Endothelial cell of coronary artery (primary cell): Measurements from ENCODE around the gene ZNF846. TPM values are rescaled to one million over a fixed set of nuclear protein-coding genes. Genes with fewer than 3 reads are reported as not detected.

Experiments used
- total RNA-seq: library from RNA; depleted of rRNA; stranded (reverse); fragments of >200 nt; gene quantifications from 2 replicates; pipeline ENCODE4 v1.2.3, GENCODE V29; 2014

ZNF846 gene
- 5.7 and 7.8 TPM in 2 replicates for total RNA-seq

GRCh38 chr19:9768175-9769112 lies at the start of gene ZNF846:
ZNF846 (minus strand) TSS chr19:9768738; CDS start chr19:9764950, 3,788 bp downstream.

Other genes starting within 250 kb of the ZNF846 start
- 17.0 and 18.6 TPM in 2 replicates for gene ZNF426, start 230.1 kb downstream of the ZNF846 start, total RNA-seq
- 34.4 and 41.8 TPM in 2 replicates for gene ZNF121, start 184.2 kb downstream of the ZNF846 start, total RNA-seq
- 27.2 and 50.5 TPM in 2 replicates for gene ZNF561, start 147.5 kb downstream of the ZNF846 start, total RNA-seq
- 17.3 and 27.2 TPM in 2 replicates for gene ZNF562, start 93.6 kb downstream of the ZNF846 start, total RNA-seq
- gene FBXL12, start 50.3 kb upstream of the ZNF846 start, total RNA-seq = 7.4 and 9.3 TPM in 2 replicates
- gene UBL5, start 59.2 kb upstream of the ZNF846 start, total RNA-seq = 169 and 257 TPM in 2 replicates
- gene PIN1, start 66.6 kb upstream of the ZNF846 start, total RNA-seq = 104 and 114 TPM in 2 replicates
- 0.36 and 2.4 TPM in 2 replicates for gene OLFM2, start 167.8 kb upstream of the ZNF846 start, total RNA-seq
- 2.4 TPM in 1 of 2 replicates, not detected in the other for gene COL5A3, start 241.8 kb upstream of the ZNF846 start, total RNA-seq
- gene RDH8, start 244.7 kb upstream of the ZNF846 start, total RNA-seq = not detected in 2 replicates